Fibroblast of skin of abdomen (primary cell): Measurements from ENCODE around the gene DPH6.
"Not testable (repeated sequence)": the region's sequence is repeated elsewhere in the genome, so short reads cannot be mapped to it uniquely, and the experiment has no call there.

Experiments
- DNase-seq: peaks from one replicate; pipeline ENCODE4 v3.0.0-alpha.2; 2013

DPH6 gene

DNA sequence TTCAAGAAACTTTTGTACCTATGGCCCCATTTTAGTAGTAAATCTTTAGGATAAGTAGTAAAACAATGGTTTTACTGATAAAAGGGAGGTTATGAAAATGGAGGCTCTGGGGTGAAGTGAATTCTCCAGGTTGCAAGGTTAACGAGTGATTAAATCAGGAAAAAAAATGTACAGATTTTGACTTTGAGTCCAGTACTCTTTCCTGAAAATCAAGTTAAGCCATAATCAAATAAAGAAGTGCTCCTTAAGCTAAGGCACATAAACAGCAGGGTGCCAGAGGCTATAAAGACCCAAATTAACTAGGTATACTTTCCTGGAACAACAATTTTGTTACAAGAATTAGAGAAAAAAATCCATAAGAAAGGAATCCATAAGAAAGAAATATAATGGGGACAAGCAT, 114.7 kb downstream of the DPH6 start:
- no peak for DNase-seq

GRCh38 chr15:35430301-35430700, 115.7 kb downstream of the DPH6 start:
- no peak for DNase-seq

GRCh38 chr15:35427496-35427895, 118.5 kb downstream of the DPH6 start:
- no peak for DNase-seq

DNA sequence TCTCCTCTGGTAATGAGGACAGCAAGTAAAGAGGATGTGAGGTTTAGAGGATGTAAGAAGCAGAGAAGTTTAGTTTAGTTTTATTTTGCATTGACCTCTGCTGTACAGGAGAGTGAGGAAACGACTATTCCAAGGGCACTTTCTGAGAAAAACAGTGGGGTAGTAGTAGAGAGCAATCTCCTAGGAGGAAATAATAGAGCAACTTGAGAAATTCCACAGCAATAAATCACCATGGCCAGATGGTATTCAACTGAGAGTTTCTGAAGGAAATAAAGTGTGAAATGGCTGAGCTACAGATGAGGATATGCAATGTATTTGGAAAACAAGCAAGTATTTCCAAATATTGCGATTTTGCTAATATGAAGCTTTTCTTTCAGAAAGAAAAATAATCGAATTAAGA, 118.9 kb downstream of the DPH6 start:
- DNase-seq, result peak; percentile 88

DNA sequence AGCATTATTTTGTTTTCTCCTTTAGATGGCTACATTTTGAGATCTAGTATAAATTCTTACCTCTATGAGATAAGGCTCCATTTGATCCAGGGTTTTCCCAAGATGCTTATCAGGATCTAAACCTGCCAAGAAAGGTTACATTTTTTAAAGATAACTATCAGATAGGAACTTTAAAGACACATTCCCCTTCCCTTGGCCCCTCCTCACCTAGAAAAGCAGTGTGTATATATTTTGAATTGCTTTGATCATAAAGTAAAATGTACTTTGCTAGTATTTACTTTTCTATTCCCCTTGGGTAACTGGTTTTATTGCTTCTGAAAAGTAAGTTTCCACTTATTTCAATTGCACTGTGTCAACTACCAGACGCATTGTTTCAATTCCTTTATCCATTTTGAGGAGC, 135.2 kb downstream of the DPH6 start:
- DNase-seq, result no peak

DNA sequence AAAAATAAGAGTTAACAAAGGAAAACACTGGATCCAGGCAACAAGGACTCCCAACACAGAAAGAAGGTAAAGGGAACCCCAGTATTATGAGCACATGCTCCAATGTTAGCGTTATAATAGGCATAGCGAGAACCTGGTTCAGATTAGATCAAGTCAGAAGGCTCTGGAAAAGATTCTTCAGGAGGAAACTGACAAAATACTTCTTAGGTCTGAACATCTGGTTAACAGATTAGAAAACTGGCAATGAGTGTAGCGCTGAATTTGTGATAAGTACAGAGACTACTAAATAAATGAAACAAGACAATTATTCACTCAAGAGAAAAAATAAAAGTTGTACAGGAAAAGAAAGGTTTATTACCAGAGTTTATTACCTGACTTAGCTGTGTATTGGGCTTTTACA, 146.1 kb downstream of the DPH6 start:
- DNase-seq, result peak; percentile 41

GRCh38 chr15:35397027-35397426, 148.9 kb downstream of the DPH6 start:
- no peak for DNase-seq

DNA sequence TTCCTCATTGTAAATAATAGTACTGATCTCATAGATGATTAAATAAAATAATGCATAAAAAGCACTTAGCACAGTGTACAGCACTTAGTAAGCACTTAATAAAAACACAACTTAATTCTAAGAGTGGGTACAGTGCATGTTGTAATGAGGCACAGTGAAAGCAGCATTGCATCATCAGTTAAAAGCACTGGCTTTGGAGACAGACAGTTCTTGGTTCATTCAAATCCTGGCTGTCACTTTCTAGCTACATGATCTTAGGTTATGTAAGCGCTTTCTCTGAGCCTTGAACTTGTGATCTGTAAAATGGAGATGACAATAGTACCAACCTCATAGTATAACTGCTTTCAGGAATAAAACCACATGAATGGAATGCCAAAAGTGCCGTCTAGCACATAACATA, 151.5 kb downstream of the DPH6 start:
- no peak for DNase-seq

DNA sequence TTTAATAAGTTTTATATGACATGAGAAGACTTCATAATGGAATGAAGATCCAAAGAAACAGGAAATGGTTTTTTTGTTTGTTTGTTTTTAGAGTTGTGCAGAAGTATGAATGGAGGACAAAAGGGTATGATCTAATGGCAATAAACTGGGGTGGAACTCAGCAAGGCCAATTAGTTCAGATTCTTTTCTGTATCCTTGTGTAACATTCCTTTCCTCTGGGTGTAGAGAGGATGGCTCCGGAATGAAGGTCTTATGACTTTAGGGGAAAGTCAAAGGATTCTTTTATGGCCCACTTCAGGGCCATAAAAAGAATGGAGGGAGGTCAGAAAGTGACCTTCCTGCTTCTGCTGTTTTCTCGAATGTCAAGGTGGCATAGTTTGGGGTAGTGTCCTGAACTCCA, 152.6 kb downstream of the DPH6 start:
- DNase-seq, result peak; percentile 8

GRCh38 chr15:35391408-35391984, 154.5 kb downstream of the DPH6 start:
- not testable (repeated sequence) for DNase-seq

GRCh38 chr15:35383506-35383905, 162.5 kb downstream of the DPH6 start:
- no peak for DNase-seq

DNA sequence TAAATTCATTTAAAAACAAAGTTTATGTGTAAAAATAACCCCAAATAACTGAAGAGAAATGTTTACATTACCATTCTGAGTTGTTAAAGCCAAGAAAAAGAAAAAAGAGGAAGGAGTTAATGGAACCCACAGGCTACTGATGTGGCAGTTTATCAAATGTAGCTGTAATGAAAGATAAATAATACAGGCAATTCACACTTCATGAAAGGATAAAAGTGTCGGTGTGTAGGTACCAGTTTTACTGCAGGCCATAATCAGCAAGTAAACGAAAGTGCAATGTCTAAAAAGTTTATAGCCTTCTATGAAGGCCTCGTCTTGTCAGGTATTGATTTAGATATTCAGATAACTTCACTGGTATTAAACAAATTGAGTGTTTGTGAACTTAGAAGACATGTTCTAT, 164.6 kb downstream of the DPH6 start:
- no peak for DNase-seq

DNA sequence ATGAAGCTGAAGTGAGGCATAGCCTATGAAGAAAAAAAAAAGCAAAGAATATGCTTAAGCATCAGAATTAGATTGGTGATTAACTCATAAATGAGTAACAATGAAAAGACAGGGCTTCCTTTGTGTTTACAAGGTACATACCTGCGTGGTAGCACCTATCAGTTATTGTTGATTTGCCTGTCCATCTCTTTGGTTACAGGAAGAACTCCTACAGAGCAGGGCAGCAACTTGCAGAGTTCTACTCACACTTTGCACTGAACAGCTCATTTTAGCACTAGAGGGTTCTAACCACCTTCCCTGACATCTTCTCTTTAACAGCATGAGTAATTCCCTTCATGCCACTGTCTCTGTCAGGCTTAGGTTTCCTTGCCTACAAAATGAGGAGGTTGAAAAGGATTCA, 166.0 kb downstream of the DPH6 start:
- DNase-seq, result no peak

DNA sequence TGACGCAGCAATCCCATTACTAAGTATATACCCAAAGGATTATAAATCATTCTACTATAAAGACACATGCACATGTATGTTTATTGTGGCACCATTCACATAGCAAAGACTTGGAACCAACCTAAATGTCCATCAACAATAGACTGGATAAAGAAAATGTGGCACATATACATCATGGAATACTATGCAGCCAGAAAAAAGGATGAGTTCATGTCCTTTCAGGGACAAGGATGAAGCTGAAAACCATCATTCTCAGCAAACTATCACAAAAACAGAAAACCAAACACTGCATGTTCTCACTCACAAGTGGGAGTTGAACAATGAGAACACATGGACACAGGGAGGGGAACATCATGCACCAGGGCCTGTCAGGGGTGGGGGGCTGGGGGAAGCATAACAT, 167.5 kb downstream of the DPH6 start:
- DNase-seq, result not testable (repeated sequence)

- no peak for DNase-seq
Observed at GRCh38 chr15:35376707-35377106, 169.3 kb downstream of the DPH6 start.

DNA sequence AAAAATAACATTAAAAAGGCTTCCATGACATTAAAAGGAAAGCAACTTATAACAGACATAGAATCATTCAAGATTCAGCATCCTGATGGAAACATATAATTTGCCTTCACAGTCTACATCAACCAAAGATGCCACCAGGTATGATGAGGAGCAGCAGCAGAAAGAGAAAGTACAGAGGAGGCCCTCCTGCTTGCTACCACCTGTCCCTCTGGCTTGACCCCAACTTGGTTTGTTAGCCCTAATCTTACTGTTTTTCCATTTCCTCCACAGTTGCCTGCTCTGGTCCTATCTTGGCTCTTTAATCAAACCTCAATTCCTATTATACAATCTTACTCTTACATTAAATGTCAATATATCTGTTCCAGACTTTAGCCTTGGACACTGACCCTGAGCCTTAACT, 171.3 kb downstream of the DPH6 start:
- no peak for DNase-seq

- DNase-seq, result peak; percentile 92
Observed at GRCh38 chr15:35362195-35362829, 183.7 kb downstream of the DPH6 start.

- no peak for DNase-seq
Observed at GRCh38 chr15:35358824-35359223, 187.1 kb downstream of the DPH6 start.

- no peak for DNase-seq
Observed at GRCh38 chr15:35351059-35351458, 194.9 kb downstream of the DPH6 start.

DNA sequence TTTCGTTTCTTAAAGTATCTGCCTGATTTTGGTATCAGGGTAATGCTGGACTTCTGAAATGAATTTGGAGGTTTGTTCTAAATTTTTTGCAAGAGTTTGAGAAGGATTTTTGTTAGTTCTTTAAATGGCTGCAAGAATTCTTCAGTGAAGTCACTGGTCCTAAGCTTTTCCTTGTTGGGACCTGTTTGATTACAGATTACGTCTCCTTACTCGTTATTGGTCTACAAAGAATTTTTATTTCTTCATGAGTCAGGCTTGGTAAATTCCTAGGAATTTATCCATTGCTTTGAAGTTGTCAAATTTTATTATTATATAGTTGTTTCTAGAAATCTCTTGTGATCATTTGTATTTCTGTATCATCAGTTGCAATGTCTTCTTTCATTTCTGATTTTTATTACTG, 196.0 kb downstream of the DPH6 start:
- DNase-seq, result peak; percentile 28

DNA sequence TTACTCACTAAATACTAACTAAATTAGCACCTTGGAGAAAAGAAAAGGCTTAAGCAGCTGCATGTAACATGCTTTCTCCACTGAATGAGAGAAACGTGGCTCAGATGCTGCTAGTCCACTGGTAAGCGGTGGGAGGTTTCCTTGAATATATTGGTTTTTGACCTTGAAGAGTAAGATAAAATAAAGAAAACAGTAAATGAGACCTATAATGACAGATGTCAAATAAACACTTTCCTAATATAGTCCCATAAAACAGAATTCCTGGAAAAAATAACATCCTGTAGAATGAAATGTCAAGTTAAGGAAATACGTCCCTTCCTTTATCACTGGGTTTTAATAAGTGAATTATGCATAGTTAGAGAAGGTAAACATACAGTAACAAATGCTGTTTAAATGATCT, 215.0 kb downstream of the DPH6 start:
- no peak for DNase-seq

GRCh38 chr15:35330048-35330695, 215.8 kb downstream of the DPH6 start:
- DNase-seq, result peak; percentile 18

GRCh38 chr15:35329521-35329961, 216.4 kb downstream of the DPH6 start:
- peak; percentile 85 for DNase-seq

GRCh38 chr15:35328836-35329235, 217.1 kb downstream of the DPH6 start:
- not testable (repeated sequence) for DNase-seq
